Hematopoietic multipotent progenitor cell treated with erythropoietin and hydrocortisone succinate and interleukin-3 and kit ligand, for 8 days (in vitro differentiated cells): ENCODE results near the gene RBMS3.
"Not testable (repeated sequence)": the region's sequence is repeated elsewhere in the genome, so short reads cannot be mapped to it uniquely, and the experiment has no call there.

Source experiments
- DNase-seq: peaks from one replicate; pipeline ENCODE4 v3.0.0-alpha.2; 2015

The RBMS3 gene

DNA sequence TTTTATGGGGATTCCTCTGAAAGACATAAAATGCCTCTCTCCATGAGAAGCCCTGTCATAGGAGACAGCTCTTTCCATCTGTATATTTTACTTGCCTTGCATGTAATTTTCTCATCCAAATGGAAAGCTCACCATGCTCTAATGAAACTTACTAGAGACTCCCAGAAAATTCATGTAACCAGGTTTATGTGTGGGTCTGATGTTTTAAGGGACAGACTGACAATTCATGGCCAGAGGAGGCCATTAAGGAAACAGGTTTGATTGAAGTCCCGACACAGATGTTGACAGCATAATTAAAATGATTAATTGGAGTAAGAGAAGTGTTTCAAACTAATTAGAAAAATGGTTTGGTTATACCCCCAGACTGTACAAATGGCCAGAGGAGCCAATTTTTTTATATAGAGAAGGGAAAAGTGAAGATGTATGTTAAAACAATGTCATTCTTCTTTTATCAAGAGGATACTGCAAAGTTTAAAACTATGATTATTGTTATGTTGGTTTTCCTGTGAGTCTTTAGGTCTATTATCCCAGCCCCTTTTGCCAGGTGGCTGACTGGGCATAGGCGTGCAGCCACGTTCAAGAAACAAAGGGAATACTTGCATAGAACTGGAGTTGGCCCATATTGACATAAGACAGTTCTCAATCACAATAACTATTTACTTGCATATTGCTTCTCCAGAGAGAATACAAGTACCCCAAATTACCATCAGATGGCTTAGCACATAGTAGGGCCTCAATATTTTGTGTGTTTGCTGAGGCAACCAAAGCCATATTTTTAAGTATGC is 64.8 kb downstream of the RBMS3 start:
- DNase-seq = no peak

- DNase-seq = no peak
Measured at GRCh38 chr3:29346828-29347227, 66.0 kb downstream of the RBMS3 start.

DNA sequence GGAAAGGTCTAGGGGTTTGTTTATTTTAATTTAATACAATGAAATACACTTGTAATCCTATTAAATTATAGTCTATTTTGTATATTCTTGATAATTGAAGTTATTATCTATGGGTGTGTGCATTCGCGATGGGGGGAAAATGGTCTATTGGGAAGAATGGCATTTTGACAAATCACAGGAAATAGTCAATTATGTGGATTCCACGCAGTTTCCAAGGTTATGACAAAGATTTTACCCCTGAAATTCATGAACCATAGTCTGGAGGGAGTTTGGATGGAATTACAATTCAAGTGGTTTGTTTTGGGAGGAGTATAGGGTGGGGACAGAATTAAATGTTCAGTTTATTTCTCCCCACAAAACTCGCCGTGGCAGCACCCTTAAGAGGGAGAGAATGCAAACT is 66.5 kb downstream of the RBMS3 start:
- DNase-seq = no peak

- no peak for DNase-seq
Measured at GRCh38 chr3:29348316-29348715, 67.4 kb downstream of the RBMS3 start.

DNA sequence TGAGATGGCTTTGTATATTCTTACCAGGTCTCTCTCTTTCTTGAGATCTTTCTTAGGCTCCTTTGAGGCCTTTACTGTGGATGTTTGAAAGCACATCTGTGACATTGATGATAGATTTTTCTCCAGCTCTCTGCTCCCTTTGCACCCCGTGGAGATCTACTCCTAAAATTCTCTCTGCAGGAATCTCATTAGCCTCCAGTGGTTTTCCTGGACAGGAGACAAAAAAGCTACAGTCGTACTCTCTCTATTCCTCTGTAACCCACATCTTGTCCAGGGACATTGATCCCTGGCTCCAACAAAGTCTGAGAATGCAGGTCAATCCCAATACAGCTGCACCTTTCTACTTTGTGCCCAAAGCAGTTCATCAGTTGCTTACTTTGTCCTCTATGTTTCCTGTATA is 68.2 kb downstream of the RBMS3 start:
- DNase-seq = no peak

- no peak for DNase-seq
Measured at GRCh38 chr3:29353807-29354206, 72.9 kb downstream of the RBMS3 start.

DNA sequence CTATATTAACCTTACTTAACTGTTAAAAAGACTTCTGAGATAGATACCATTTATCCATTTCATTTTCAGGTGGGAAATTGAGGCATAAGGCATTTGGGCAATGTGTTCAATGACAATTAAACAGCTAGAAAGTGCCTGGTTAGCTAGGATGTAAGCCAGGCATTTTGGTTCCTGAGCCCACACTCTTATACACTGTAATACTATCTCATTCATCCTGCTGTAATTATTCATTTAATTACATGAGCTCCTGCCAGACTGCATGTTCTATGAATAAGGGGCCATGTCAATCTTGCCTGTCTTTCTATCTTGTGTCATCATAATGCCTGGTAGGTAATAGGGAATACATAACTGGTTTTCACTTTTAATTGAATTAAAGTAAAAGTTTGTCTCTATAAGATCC is 74.0 kb downstream of the RBMS3 start:
- DNase-seq = no peak

DNA sequence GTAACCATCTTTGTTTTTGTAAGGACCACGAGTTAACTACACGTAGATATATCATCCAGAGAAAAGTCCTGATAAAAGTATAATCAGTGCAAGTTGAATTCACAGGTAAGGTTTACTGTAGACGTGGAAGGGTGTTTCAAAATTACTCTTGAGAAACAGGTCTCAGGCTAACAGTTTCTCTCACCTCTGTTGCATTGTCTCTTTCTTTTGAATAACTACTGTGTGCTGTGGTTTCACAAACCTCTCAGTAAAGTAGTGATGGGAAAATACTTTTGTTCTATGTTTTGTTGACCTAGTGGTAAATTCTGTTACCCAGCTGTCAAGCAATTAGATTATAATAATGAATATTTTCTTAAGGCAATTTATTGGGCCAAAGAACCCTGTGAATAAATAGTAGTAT is 75.2 kb downstream of the RBMS3 start:
- no peak for DNase-seq

- not testable (repeated sequence) for DNase-seq
Measured at GRCh38 chr3:29360289-29360688, 79.4 kb downstream of the RBMS3 start.

DNA sequence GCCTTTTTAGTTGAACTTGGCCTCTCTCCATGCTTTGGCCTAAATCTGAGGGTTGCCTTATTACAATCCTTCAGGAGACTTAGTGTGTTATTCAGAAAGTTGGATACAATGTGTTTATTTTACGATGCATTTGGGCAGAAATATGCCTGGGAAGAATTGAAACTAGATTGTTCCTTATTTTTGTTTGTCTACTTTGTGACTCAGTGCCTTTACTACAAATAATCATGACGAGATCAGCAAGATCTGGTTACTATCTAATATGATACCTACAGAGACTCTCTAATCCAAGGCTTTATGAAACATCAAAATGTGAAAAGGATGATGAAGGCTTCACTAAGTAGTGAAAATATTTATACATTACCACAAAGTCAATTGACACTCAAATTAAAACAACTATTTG is 82.2 kb downstream of the RBMS3 start:
- DNase-seq = no peak

- DNase-seq = no peak
Measured at GRCh38 chr3:29370021-29370420, 89.2 kb downstream of the RBMS3 start.

DNA sequence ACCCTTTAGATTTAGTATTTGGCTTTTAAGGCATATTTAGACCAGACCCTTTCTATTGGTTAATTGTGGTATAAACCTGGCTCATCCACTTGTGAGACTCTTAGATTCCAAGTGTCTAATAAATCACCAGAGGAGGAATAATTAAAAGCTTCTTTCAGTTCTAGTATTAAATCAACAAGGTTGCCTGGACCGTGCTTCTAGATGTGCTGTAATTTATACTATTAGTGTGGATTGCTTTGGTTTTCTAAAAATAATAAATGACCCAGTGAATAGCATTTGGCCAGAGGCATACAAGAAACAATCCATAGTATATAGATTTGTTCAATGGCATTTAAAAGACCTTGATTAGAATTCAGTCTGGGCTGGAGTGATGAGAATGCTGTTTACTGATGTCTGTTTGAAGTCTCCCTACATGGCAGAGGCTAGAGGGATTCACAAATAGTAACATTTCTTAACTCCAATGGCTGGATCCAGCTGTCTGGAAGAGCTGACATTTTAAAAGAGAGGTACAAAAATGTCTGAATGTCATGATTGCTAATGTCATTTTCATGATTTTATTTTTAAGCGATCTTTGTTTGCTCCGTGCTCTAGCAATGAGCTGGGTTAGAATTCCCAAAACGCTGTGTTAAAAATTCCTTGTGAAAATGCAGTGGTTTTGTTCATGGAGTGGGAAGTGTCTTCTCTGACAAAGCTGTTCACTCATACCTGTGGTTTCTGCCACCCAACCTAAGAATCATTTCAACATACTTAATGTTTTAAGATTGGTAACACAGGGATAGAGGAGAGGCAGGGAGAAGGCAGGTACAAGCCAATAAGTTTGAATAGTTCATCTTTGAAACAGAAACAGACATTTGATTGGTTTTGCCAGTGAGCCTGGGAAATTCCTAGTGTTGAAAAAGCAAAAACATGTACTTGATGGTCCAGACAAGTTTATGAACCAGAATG is 89.9 kb downstream of the RBMS3 start:
- no peak for DNase-seq

DNA sequence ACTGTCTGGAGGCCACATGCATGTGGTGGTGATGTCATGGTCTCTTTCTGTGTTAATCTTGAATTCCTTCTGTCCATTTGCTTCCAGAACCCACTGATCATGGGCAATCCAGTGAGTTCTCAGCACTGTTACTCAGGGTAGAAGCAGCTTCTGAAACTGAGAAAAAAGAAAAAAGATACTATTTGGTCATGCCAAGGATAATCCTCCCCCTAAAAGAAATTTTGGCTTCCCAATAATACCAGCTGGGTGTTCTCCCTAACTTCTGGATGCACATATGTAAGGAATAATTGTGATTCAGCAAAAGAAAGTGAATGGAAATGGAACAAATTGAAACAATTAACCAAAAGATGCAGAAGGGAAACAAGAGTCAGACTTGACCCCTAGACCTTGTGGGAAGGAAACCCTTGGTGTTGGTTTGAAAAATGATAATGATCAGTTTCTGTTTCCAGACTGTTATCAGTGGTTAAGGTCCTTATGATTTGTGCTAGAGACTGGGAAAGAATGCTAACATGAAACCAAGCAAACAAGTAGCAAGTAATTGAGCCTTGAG is 92.3 kb downstream of the RBMS3 start:
- no peak for DNase-seq

DNA sequence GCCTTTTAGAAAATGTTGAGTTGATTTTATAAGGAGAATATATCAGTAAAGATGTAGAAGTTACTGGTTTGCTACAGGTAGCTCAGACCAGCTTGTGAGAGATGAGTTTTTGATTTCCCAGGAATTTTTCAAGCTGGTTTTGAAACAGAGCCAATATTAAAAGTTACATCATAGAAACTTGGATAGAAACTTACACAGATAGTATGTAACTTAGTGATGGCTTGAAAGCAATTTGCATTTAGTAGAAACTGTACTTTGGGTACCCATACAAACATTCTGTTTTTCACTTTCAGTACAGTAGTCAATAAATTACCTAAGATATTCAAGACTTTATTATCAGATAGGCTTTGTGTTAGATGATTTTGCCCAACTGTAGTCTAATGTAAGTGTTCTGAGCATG is 93.4 kb downstream of the RBMS3 start:
- DNase-seq = no peak

GRCh38 chr3:29379097-29379496 is 98.2 kb downstream of the RBMS3 start:
- DNase-seq = no peak

DNA sequence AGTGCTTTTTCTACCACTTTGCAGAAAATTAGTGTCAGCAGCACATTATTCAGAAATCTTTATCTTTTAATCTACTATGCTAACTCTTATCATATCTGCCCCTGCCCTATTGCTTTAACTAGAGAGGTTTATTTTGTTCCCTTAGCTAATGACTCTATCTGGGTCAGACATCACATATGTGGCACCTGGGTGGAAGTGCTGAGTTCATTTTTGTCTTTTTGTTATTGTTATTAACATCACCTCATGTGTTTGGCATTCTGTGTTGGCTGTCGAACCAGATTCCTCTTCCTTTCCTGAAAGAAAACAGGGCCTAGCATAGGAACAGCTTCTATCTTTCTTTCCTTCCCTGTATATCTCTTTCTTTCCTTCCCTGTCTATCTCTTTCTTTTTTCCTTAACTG is 100.7 kb downstream of the RBMS3 start:
- no peak for DNase-seq

GRCh38 chr3:29382409-29382808 is 101.5 kb downstream of the RBMS3 start:
- DNase-seq = no peak

GRCh38 chr3:29382845-29383244 is 102.0 kb downstream of the RBMS3 start:
- DNase-seq = no peak

DNA sequence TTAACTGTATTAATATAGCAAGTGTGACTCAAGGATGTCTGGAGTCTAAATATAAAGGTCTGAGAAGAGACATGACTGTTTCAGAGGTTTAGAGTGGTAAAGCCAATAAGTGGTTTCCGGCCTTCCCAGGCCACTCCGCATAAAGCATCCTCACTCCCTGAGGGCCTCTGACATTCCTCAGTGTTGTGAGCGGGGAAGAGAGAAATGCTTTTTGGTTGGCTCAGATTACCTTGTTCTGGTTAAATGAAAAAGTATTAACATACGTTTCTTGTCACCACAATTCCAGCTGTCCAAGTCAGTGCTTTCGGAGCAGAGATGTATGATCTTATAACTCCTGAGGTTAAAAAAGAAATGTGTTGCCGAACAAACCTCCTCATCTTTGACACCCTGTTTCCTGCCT is 103.8 kb downstream of the RBMS3 start:
- DNase-seq = no peak

DNA sequence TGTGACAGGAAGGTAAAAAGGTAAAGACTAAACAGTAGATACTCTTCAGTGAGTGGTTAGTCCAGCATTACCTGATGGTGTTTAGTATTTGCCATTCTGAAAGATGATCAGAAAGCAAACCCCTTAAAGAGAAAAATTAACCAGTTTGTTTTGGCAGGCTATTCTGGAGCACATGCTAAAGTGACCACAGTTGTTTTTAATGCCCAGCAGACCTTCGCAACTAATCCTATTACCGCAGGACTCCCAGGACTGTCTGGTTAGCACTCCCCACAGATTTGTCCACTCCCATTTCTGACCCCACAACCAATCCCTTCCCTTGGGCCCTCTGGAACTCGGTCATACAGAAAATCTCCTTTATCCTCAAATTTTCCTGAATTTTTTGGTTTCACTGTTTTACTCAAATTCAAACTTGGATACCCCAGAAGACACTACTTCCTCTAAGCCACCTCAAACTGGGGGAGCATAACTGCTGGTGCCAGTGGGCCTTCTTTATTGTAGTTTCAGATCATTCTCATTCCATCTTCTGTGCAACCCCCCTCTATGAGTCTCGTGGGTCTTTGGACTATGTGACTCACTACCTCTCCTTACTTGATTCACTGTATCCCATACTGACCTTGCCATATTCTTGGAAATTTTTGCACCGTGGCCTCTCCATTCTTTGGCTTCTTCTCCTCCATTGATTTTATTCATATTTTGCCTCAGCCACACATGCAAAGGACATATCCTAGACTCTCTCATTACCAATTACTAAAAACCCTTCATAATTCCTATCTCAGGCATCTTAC is 104.4 kb downstream of the RBMS3 start:
- DNase-seq = no peak

DNA sequence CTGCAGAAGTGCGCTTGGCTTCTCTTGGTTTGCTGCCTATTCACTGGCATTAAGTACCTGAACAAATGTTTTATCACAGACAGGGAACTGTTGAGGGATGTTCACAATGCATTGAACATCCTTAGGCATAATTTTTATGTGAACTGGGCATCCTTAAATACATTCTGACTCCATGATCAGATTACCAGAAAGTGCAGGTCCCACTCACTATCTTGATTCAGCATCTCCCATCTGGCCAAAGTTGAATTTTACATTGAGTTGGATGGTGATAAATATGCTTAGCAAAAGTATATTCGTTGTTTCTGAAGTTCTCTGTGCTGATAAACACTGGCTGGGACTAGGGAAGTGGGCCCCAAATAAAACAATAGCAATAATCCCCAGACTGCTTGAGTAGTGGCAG is 108.5 kb downstream of the RBMS3 start:
- no peak for DNase-seq

- no peak for DNase-seq
Measured at GRCh38 chr3:29392625-29393388, 111.9 kb downstream of the RBMS3 start.
